Regular cardiac myocyte (primary cell): ENCODE measurements around the gene MYCL. TPM values are rescaled to one million over a fixed set of nuclear protein-coding genes. Genes with fewer than 3 reads are reported as not detected.

Experiments used
- total RNA-seq: library from RNA; depleted of rRNA; stranded (reverse); fragments of >200 nt; gene quantifications from 2 replicates; pipeline ENCODE4 v1.2.3, GENCODE V29; 2014

Gene MYCL
- total RNA-seq: 0.58 and 2.3 TPM in 2 replicates

GRCh38 chr1:39901714-39902459 lies at the start of gene MYCL:
Gene MYCL, minus strand, starts transcription at chr1:39901917. Its CDS starts 483 bp downstream, at chr1:39901434.

Other genes with a start within 250 kb of the MYCL start
- not detected in 2 replicates for gene NT5C1A, start 229.8 kb downstream of the MYCL start, total RNA-seq
- under 0.01 TPM in 1 of 2 replicates, not detected in the other for gene HPCAL4, start 210.5 kb downstream of the MYCL start, total RNA-seq
- gene PPIE, start 163.0 kb downstream of the MYCL start, total RNA-seq: 32.7 and 46.4 TPM in 2 replicates
- 0.96 and 1.7 TPM in 2 replicates for gene OXCT2, start 130.6 kb downstream of the MYCL start, total RNA-seq
- gene BMP8B, start 113.1 kb downstream of the MYCL start, total RNA-seq: not detected in 2 replicates
- 27.0 and 37.2 TPM in 2 replicates for gene TRIT1, start 18.4 kb downstream of the MYCL start, total RNA-seq
- gene MFSD2A, start 53.2 kb upstream of the MYCL start, total RNA-seq: 5.4 and 6.1 TPM in 2 replicates
- gene CAP1, start 138.8 kb upstream of the MYCL start, total RNA-seq: 468 and 655 TPM in 2 replicates
- 38.6 and 59.4 TPM in 2 replicates for gene PPT1, start 195.3 kb upstream of the MYCL start, total RNA-seq